A549 (cell line): Measurements from ENCODE around the gene MANSC1.

Source experiments
- EHMT2 ChIP-seq: fragments of 200-600 bp; sonication (generic); IDR thresholded peaks from 2 replicates; pipeline ENCODE4 v1.6.1; 2016; ENCODE audit warnings: antibody characterized with exemption, low read depth, mild to moderate bottlenecking, moderate library complexity
- JUNB ChIP-seq: fragments of >200 bp; sonication (Bioruptor Twin); formaldehyde crosslinking; IDR thresholded peaks from 2 replicates; pipeline ENCODE4 v1.6.1; 2016
- KDM1A ChIP-seq: fragments of 200-600 bp; sonication (generic); IDR thresholded peaks from 2 replicates; pipeline ENCODE4 v1.6.1; 2016; ENCODE audit warnings: low read depth, mild to moderate bottlenecking
- MYC ChIP-seq: IDR thresholded peaks from 2 replicates; pipeline ENCODE4 v1.6.1; 2012; ENCODE audit warnings: mild to moderate bottlenecking, inconsistent platforms, low read length, improper control_type of control experiment, borderline replicate concordance
- TF ChIP-seq, protein P1 (sequence below): fragments of >200 bp; sonication (Bioruptor Twin); formaldehyde crosslinking; IDR thresholded peaks from 3 replicates; pipeline ENCODE4 v1.5.1; 2016

DNA sequence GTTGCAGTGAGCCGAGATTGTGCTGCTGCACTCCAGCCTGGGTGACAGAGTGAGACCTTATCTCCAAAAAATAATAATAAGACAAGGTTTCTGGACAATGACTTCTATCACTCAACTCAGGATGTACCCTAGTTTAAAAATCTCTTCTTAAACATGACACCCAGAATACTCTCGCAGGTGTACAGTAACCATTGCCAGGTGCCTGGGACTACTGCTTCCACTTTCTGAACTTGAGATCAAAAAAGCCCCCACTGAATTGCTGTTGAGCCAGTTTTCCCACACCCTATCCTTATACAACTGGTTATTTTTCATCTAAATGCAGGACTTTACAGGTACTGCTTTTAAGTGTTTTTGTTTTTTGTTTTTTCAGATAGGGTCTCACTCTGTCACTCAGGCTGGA lies 43.1 kb upstream of the MANSC1 start:
- TF ChIP-seq JUNB (no peak), EHMT2 (no peak), MYC (no peak), KDM1A (no peak)
- TF ChIP-seq, protein P1, sequence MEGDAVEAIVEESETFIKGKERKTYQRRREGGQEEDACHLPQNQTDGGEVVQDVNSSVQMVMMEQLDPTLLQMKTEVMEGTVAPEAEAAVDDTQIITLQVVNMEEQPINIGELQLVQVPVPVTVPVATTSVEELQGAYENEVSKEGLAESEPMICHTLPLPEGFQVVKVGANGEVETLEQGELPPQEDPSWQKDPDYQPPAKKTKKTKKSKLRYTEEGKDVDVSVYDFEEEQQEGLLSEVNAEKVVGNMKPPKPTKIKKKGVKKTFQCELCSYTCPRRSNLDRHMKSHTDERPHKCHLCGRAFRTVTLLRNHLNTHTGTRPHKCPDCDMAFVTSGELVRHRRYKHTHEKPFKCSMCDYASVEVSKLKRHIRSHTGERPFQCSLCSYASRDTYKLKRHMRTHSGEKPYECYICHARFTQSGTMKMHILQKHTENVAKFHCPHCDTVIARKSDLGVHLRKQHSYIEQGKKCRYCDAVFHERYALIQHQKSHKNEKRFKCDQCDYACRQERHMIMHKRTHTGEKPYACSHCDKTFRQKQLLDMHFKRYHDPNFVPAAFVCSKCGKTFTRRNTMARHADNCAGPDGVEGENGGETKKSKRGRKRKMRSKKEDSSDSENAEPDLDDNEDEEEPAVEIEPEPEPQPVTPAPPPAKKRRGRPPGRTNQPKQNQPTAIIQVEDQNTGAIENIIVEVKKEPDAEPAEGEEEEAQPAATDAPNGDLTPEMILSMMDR: no peak
